ENCODE results near the gene CRACDL.

CRACDL gene

DNA sequence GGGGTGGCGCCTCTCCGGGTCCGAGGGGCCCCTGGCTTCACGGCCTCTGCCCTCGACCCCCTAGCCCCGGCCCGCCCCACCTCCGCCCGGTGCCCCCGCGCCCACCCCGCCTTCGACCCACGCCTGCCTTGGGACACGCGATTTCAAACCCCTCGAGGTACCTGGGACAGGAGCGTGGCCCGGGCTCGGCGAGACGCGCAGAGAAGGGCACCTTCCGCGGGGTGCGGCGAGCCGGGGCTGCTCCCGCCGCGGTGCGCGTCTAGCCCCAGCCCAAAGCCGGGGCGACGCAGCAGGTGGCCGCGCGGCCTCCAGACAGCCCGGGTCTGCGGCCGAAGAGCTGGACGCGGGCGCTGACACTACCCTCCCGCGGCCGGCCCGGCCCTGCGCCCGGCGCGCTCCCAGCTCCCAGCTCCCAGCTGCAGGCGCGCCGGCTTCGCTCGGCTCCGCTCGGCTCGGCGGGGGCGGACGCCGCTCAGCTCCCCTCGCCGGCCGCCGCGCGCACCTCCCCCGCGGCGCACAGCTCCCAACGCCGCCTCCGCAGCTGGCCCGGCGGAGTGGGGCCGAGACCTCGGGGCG is at the start of gene CRACDL:
CRACDL (minus strand) TSS at position 449 of the 576 bp plus-strand sequence. CDS start 89,425 bp downstream, outside the sequence.
- no peak for DNase-seq

DNA sequence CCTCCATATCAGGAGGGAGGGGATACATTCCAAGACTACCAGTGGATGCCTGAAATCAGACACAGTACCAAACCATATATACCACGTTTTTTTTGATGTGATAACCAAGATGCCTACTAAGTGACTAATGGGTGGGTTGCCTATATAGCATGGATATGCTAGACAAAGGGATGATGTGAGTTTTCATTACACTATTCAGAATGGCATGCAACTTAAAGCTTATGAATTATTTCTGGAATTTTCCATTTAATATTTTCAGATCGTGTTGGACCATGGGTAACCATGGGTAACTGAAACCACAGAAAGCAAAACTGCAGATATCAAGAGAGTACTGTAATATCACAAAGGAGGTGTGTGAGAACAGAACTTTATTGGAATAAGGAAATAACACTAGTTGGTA is 39.6 kb upstream of the CRACDL start:
- no peak for DNase-seq

GRCh38 chr2:98972582-98973167 is 36.6 kb upstream of the CRACDL start:
- DNase-seq: no peak

DNA sequence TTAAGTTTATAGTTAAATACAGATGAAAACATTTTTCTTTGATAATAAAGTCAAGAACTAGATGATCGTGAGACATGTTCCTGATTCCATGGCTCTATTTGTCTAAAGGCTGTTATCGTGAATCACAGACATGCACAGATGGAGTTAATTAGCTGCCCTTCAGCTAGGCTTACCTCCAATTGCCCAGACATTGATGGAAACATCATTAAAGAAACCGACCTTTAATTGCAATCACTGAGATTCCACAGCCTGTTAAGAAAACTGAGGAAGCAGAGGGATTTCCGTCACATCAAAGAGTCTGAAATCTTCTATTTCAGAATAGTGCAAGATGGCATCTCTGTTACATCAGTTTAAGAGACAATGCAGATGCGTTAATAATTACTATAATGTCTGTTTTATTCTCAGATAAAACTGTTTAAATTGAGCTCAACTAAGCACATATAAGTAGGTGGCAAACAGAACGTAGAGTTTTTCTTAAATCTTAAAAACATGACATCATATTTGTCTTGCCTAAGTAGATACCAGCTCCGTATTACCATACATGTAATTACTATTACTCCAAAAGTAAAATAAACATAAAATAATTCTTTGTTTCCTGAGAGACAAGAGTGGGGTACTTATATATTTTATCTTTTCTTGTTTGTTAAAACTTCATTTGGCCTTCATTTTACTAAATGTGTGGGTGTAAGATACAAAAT is 23.9 kb upstream of the CRACDL start:
- no peak for DNase-seq

DNA sequence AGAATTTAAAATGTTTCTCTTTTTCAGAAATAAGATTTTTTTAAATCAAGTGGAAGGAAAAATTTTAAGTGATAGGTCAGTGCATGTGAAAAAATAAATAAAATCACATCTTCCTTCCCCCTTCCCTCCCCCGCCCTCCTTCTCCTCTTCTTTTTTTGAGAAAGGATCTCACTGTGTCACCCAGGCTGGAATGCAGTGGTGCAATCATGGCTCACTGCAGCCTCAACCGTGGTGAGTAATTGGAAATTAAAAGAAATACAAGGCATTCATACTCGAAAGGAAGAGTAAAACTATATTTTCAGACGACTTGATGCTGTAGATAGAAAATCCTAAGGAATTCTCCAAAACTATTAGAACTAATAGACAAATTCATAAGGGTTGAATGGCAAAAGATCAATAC is 16.9 kb upstream of the CRACDL start:
- no peak for DNase-seq

DNA sequence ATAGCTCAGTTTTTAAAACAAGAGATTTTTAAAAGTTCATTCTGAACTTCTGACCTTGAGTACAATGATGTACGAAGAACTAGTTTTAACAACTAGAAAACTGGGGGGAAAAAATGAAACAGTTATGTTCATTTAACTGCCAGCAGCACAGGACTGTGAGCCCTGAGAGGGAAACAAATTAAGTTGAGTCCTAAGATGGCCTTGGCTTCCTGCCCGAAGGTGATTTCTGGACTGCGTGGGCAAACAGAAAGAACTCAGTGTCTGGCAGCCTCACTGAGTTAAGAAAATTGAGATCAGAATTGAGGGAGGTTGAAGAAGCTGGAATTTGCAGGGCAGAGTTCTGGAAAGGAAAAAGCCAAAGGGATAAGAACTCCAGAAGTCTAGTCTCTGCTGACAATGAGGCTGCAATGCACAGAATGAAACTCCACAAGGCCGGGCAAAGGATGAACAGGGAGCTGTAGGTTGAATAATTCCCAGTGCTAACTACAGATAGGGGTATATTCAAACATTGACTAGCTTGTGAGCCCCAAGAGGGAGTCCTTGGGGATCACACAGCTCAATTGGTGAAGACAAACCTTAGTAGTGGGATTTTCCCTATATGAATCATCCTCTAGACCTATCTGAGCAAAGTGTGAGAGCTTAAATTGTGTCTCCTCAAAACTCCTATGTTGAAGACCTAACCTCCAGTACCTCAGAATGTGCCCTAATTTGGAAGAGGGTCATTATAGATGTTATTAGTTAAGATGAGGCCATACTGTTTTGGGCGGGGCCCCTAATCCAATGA is 13.1 kb upstream of the CRACDL start:
- no peak for DNase-seq

DNA sequence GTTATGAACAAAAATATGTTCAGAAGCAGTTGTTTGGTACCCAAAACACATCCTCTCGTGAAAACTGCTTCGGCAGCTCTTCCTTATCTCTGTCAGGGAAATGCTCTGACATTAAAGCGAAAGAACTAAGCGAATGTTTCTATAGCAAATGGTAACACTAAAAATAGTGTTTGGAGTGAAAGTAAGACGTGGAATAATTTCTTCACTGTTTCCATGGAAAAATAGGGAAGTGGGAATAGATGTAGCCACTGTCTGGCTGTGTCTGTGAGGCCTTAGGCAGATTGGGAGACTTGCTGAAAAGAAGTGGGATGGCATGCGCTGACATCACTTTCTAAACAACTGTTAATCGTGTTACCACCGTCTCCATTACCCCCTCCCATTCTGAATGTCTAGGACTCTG is 11.5 kb upstream of the CRACDL start:
- no peak for DNase-seq

- DNase-seq: no peak
These were observed 10.8 kb upstream of the CRACDL start for GRCh38 chr2:98946855-98947254.

GRCh38 chr2:98944775-98945174 is 8.8 kb upstream of the CRACDL start:
- DNase-seq: no peak

- no peak for DNase-seq
These were observed 4.1 kb upstream of the CRACDL start for GRCh38 chr2:98940102-98940501.

DNA sequence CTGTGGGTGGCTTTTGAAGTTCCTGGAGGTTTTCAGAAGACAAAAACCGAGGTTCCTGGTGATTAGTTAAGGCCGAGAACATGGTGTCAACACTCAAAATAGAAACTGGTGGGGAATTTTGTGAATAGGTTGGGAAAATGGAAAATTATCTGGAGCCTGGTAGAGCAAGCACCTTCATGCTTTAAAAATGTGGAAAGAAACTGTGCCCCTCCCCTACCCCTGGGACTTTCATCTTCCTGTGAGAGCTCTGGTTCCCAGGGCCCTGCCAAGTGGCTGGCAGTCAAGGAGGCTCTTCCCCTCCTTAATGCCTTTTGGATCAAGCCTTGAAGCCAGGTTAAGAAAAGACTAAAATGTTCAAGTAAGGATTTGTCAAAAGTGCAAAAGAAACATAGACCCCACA is 1.9 kb upstream of the CRACDL start:
- DNase-seq: no peak

DNA sequence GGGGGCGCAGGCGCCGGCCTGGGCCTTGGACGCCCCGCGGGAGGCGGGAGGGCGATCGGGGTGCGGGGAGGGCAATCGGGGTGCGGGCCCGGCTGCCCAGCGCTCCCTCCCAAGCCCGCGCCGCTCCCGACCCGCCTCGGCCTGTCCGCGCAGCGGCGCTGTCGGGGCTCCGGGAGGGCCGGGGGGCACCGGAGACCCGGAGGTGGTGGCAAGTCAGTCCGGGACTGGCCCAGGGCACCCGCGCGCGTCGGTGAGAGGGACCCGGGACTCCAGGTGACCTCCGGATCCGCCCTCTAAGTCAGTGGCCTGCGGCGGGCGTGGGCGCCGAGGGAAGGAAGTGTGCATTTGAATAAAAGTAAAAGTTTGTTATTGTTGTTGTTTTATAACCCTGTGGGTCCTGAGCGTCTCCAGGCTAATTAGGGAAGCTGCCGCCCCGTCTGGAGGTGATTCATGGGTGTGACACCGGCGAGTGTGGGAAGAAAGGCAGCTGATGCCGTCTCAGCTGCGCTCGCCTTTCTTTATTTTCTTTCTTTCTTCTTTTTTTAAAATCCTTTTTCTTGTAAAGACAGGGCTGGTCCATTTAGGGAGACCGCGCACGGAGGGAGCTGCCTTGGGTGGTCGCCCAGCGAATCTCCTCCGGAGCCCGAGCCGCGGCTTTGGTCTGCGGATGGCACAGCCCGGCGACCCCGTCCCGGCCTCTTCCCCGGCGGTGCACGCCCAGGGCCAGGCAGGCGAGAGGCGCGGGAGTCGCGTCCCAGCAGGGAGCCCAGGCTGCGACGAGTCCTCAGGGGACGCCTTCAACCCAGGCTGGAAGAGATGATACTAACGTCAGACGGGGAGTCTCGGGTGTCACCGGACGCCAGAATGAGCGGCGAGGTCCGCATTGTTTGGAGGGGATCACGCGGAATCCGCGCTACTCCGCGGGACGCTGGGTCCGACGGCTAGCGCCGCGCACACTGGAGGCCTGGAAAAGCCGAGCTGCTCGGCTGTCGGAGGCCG is 627 bp upstream of the CRACDL start:
- DNase-seq: no peak

- peak; percentile 53 for DNase-seq
These were observed 784 bp downstream of the CRACDL start for GRCh38 chr2:98935111-98935770.

DNA sequence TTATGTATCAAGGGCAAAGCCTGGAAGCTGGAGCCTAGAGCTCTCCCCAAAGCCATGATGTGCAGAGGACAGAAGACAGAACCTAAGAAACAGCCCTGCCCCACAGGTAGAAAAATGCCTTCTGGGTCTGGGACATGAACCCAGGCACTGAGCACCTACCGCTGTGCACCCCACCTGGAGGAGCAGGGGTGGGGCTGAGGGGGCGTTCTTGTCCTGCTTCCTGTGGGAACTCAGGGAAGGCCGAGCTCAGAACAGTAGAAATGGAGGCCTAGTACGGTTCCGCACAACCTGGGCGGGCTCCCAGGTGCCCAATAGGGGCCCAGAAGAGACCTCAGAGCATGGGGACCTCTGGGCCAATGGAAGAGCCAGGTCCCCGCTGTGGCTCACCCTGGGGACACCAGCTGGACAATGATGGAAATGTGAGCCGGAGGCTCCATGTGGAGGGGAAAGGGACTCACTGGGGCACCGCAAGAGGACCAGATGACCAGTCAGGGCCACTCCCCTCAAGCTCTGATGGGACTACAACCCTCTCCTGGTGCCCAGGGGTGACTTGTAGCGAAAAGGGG is 3.2 kb downstream of the CRACDL start:
- DNase-seq: no peak

GRCh38 chr2:98932164-98932563 is 3.9 kb downstream of the CRACDL start:
- DNase-seq: no peak

GRCh38 chr2:98931596-98931995 is 4.4 kb downstream of the CRACDL start:
- no peak for DNase-seq

GRCh38 chr2:98929920-98930319 is 6.1 kb downstream of the CRACDL start:
- DNase-seq: no peak

- no peak for DNase-seq
These were observed 7.8 kb downstream of the CRACDL start for GRCh38 chr2:98928242-98928641.

DNA sequence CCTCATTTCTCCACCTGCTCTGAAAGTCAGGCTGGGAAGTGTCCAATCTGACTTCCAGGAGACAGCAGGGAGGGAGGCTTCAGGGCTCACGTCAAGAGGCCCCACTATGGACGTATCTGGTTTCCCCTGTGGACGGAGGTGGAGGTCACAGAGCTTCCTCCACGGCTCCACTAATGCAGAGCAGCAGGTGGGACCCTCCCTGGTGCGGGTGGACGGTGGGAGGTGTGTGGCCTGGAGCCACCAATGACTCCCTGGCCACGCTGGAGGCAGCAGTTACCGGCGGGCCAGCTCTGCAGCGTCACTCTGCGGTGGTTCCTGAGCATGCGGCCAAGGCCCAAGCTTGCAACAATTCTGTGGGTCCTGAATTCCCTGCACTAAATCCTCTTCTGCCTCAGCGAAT is 9.0 kb downstream of the CRACDL start:
- DNase-seq: no peak

- no peak for DNase-seq
These were observed 9.4 kb downstream of the CRACDL start for GRCh38 chr2:98926601-98927000.

DNA sequence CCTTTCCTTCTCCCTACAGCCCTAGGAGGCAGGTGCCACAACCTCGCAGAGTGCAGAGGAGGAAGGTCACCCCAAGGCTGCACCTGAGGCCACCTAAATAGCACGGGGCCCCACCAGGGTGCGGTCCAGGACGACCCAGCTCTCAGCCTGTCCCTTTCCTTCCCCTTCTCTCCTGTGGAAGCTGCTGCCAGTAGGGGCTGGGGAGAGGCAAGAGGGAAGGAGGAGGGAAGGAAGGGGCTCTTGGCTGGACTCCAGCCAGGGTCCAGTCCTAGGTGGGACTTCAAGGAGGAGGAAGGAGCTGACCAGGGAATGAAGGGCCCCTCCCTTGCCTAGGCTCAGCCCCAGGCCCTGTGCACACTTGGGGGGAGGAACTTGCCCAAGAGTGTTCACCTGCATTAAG is 11.1 kb downstream of the CRACDL start:
- no peak for DNase-seq
